Erythroblast (primary cell): ENCODE results near the gene GPR148.

ENCODE experiments used
- DNase-seq, 2 experiments: peaks; one replicate each; lab custom pipeline; 2025; lab: John Stamatoyannopoulos, UW
- GATA1 ChIP-seq: IDR thresholded peaks from 2 replicates; pipeline ENCODE4 v1.6.1; 2011; ENCODE audit warnings: low read depth, mild to moderate bottlenecking, control low read depth, low read length, moderate library complexity
- POLR2A ChIP-seq: IDR thresholded peaks from 2 replicates; pipeline ENCODE4 v1.6.1; 2011; ENCODE audit warnings: mild to moderate bottlenecking, low read length

Gene GPR148

DNA sequence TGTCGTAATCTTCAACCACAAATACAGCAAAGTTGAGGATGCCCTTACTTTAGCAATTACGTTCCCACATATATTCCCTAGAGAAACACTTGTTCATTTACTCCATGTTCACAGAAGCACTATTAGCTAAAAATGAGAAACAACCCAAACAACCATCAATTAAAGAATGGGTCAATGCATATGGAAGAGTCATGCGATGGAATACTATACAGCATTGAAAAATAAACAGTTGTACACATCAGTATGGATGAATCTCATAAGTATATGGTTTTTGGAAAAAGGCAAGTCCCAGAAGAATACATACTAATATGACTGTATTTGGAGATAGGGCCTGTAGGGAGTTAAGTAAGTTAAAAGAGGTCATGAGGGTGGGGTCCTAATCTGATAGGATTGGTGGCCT, 6.3 kb downstream of the GPR148 start:
- TF ChIP-seq GATA1 (no peak), POLR2A (no peak)
- no peak for DNase-seq

DNA sequence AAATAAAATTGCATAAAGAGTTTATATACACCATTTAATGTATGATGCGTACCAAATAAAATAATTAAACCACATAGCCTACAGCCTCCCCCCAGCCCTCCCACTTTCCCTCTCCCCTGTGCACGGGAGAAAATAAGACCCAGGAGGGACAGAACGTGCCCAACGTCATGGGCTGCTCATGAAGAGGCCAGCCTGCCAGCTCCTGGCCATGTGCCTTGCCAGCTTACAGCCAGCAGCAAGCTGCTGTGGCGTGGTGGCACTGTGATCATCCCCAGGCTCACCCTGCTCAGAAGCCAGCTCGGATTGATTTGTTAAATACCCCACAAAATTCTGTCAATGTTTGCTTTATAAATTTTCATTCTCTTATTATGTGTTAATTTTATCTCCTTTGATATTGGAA, 7.6 kb downstream of the GPR148 start:
- DNase-seq: no peak
- no peak for TF ChIP-seq GATA1
- TF ChIP-seq POLR2A: no peak

- TF ChIP-seq GATA1 (no peak), POLR2A (no peak)
- DNase-seq: no peak
Measured at GRCh38 chr2:130737592-130737991, 8.7 kb downstream of the GPR148 start.

DNA sequence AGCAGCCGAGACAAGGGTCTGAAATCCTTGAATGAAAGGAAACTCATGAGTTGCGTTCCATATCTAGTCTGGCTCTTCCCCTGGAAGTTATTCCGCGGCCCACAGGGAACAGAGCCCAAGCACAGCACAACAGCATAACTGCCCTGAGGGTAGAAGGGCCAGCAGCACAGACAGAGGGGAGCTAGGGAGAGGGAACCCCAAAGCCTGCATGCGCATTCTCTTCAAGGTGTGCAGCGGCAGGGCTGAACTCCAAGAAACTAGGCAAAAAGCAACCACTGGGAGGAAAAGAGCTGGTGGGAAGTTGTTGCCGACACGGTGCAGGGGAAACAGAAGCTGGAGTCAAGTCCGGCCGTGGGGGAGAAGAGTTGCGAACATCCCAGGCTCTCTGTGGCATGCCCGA, 11.8 kb downstream of the GPR148 start:
- TF ChIP-seq POLR2A (no peak), GATA1 (no peak)
- DNase-seq: no peak

DNA sequence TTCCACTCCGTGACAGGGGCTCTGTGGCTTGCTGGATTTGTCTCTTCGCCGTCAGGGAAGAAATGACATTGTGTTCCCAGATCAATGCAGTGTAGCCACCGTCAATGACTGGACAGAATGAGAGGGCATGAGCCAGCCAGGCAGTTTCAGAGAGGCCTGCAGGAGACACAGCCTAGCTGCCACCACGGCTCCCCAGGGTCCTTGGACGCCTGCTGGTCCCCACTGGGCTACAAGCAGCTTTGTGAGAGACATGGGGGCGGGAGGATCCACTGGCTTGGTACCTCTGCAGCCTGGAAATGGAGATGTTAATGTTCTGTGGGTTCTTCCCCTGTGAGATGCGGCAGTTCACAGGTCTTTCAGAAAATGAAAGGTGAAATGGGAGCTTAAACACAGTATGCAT, 14.4 kb downstream of the GPR148 start:
- no peak for DNase-seq
- no peak for TF ChIP-seq GATA1
- TF ChIP-seq POLR2A: no peak

DNA sequence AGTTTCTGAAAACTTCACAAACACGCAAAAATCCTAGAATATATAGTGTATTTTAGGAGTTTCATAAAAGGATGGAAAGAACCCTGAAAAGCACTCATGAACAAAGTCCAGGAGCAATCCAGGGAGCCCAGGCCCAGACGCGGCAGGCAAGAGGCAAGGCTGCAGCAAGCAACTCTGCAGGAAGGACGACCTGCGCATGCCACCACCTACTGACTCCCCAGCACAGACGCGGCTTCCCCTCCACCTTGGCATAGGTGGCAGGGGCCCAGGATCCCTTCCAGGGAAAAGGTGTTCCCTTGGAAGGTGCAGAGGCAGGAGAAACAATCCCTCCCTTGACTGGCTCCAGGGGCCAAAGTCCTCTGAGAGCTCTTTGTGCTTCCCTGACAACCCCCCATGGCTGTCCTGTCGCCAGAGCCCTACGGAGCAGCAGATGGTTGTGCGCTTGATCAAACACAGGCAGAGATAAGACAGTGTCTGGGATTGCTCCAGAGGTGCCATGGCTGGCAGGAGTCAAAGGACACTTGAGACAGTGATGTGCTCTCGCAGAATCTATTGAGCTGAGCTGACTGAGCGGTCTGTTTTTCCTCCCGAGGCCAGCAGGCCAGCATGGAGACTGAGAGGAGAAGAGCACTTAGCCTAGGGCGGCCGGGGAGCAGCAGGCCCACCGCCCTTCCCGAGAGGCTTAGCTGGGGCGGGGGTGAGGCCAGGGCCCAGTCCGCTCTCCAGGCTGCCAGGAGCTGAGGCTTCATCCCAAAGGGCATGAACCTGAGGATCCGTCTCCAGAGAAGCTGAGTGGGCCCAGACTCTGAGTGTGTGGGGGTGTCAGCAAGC, 15.6 kb downstream of the GPR148 start:
- TF ChIP-seq GATA1 (no peak), POLR2A (no peak)
- no peak for DNase-seq

GRCh38 chr2:130749078-130749477, 20.2 kb downstream of the GPR148 start:
- TF ChIP-seq GATA1: no peak
- TF ChIP-seq POLR2A: no peak

GRCh38 chr2:130749641-130750040, 20.8 kb downstream of the GPR148 start:
- no peak for DNase-seq
- no peak for TF ChIP-seq POLR2A
- TF ChIP-seq GATA1: no peak

More at GRCh38 chr2:130749078-130749477, 20.2 kb downstream of the GPR148 start:
- DNase-seq: no peak

GRCh38 chr2:130754811-130755210, 25.9 kb downstream of the GPR148 start:
- DNase-seq: no peak
- no peak for TF ChIP-seq POLR2A
- no peak for TF ChIP-seq GATA1

- DNase-seq: no peak
- TF ChIP-seq POLR2A (no peak), GATA1 (no peak)
Measured at GRCh38 chr2:130755256-130756052, 26.6 kb downstream of the GPR148 start, which contains the start of gene AMER3. AMER3 (plus strand) TSS chr2:130755540; CDS start chr2:130762073, 6,533 bp downstream.

DNA sequence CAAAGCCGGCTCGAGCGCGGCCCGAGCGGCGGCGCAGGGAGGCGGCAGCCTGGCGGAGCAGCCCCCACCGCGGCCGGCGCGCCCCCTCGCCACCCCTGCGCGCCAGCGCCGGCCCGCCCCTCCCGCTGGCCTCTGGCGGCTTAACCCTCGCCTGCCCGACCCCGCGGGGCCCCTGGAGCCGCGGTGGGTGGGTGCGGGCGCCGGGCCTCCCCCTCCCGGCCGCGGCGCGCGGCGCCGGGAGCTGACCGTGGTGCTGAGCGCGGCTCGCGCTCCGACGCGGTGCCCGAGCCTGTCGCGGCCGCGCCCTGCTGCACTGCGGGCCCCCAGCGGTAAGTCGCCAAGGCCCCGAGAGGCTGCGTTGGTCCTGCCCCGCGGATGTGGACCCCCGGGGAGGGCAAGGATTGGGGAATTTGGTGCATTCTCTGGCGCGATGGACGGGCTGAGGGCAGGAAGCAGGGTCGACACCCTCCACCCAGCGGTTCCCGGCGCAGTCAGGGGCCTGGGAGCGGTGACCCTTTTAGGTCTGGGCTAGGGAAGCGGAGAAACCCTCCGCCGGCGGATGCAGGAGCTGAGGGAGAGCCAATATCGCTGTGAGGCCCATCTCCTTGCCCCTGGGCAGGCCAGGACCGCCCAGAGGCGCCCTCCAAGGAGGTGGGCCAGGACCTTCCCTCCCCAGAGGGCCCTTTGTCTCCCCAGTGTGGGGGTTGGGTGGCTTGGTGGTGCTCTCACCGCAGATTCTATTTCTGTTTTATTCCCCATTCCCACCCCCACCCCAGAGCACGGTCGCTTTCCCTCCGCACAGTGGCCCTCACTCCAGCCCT, 27.4 kb downstream of the GPR148 start:
- TF ChIP-seq POLR2A (no peak), GATA1 (no peak)
- DNase-seq: peak; percentile 19 to 31

GRCh38 chr2:130756874-130757668, 28.2 kb downstream of the GPR148 start:
- TF ChIP-seq GATA1 (no peak), POLR2A (no peak)
- no peak for DNase-seq
